NCI-H187 treated with DMSO at 0.1 percent for 48 hours (cell line): Measurements from ENCODE around the gene LCORL.
"Not testable (repeated sequence)": the region's sequence is repeated elsewhere in the genome, so short reads cannot be mapped to it uniquely, and the experiment has no call there.

Experiments used
- DNase-seq: peaks from one replicate; lab custom pipeline; 2025; lab: John Stamatoyannopoulos, UW

Gene LCORL

DNA sequence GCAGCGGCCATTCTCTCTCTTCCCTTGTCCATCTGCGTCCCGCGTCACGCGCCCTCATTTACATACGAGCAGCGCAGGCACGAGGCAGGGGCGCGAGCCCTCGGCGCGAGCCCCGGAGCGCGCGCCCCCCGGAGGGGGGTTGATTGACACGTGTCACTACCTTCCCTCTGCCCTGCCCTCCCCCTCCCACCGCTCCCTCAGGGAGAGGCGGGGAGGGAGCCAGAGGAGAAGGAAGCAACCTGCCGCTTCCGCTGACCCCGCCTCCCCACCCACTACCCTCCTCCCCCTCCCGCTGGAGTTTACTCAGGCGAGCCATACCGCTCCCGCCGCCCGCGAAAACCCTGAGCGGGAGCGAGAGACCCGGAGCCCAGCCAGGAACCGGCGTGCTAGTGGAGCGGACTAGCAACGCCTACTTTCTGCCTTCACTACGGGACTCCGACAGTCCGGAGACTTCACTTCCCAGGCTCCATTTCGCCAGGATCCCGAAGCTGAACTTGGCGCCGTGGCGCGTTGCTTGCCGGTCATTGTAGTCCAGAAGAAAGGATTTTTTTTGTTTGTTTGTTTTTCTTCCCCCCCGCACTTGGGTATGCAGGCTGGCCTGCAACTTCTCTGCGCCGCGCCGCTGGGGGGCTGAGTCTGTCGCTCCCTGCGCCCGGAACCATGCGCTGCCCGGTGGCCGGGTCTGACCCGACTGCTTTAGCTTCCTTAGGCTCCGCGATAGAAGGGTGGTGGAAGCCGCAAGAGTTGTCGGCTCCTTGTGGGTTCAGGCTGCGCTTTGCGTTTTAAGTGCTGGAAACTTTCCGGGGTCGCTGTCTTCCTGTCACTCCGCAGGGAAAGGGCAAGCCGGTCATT, at the start of gene LCORL:
Gene LCORL, minus strand, starts transcription at position 36 of the 852 bp plus-strand sequence. Its CDS starts 4 bp downstream, at position 32.
- DNase-seq: peak; percentile 95

DNA sequence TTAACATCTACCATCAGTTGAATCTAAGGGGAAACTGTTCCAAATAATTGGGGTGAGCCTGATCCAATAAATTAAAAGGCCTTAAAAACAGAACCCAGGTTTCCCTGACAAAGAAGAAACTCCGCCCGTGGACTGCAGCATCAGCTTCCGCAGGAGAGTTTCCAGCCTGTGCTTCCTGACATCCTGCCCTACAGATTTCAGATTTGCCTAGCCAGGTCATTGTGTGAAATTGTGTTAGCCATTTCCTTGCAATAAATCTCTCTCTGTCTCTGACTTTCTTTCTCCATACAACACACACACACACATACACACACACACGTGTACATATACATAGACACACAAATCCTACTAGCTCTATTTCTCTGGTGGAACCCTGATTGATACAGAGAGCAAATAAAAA, 48.3 kb upstream of the LCORL start:
- no peak for DNase-seq

DNA sequence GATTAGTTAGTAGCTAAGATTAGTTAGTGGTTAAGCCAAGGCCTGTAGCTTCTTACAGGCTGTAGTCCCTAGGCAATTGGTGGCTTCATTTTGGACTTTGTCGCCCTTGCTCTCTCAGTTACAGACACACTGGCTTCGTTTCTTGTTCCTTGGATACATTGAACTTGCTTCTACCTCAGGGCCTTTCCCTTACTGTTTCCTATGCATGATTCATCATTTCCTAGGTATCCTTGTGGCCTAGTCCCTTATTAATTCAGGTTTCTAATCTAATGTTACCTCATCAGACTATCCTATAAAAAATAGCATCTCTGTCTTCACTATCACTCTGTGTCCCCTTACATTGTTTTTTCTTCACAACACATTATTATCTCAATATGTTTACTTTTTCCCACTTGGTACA, 45.5 kb upstream of the LCORL start:
- no peak for DNase-seq

DNA sequence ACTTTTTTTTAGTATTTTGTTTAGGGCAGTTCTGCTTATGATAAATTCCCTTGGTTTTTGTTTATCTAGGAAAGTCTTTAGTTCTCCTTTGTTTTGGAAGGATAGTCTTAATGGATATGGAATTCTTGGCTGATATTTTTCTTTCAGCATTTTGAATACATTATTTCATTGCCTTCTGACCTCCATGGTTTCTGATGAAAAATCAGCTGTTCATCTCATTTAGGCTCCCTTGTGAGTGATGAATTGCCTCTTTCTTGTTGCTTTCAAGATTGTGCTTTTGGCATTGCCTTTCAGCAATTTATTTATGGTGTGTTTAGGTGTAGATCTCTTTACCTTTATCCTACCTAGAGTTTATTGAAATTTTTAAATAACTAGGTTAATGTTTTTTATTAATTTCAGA, 41.5 kb upstream of the LCORL start:
- no peak for DNase-seq

DNA sequence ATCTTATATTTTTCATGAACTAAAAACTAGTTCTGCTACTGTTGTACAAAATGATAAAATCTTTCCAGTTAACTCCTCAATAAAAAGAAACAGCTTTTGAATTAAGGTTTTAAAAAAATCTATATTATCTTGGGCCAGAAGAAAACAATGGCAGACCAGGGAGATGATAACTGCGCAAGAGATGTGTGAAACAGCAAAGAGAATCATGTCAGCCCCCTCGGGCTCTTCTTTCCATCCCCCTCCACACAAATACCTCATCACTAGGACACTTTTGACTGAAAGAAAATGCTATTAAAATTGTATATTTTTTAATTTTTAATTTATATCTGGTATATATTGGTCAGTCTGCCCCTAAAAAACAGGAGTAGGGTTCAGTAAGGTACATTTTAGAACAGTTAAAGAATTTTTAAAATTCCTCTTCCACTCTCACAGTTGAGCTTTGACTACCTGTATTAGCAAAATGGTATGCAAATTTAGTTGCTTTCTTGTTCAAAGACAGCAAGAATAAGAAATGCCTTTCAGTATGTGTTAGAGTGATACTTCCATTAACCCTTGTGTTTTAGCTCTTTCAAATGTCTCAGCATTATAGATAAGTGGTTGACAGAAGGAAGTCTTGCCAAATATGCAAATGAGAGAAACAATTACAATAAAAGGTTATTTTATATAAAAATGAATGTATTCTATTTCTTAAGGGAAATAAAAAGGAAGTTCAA, 36.4 kb upstream of the LCORL start:
- DNase-seq: no peak

DNA sequence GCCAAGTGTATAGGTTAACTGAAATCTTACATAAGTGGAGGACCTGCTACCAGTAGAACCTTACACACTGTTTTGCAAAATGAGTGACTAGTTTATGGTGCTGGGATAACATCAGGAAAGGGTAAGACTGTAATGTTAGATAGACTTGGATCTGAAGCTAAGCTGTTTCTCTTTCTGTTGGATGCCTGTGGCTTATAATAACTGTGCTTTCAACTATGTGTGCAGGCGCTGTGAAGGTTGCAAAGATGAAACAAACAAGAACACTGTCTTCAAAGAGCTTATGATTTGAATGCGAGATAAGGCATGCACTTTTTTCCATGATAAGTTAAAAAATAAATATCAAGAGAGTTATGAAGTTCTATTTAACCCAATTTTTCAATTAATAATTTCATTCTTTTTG, 34.5 kb upstream of the LCORL start:
- no peak for DNase-seq

DNA sequence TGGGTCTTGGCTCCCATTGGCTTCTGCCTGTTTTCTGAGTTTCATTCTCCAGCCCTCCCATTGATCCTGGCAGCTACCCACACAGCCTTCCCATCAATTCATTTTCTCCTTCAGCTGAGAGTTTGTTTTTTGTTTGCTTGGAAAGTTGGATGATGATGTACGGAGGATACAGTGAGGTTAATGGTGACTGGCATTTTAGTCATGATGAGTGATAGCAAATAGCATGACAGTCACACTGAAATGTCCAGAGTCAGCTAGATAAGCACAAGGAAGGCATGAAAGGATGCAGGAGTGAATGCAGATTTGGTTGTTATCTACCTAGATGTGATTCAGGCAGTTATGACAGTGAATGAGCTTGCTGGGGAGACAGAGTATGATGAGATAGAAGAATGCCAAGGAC, 30.6 kb upstream of the LCORL start:
- DNase-seq: no peak

DNA sequence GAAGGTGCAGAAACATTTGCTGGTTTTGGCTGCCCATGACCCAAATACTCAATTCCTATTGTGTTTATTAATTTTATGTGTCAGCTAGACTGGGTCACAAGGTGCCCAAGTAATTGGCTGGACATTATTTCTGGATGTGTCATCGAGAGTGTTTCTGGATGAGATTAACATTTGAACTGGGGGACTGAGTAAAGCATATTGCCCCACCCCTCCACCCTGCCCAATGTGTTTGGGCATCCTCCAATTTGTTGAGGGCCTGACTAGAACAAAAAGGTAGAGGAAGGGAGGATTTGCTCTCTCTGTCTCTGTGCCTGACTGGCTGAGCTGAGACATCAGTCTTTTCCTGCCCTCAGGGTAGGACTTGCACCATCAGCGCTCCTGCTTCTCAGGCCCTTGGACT, 29.7 kb upstream of the LCORL start:
- DNase-seq: no peak

DNA sequence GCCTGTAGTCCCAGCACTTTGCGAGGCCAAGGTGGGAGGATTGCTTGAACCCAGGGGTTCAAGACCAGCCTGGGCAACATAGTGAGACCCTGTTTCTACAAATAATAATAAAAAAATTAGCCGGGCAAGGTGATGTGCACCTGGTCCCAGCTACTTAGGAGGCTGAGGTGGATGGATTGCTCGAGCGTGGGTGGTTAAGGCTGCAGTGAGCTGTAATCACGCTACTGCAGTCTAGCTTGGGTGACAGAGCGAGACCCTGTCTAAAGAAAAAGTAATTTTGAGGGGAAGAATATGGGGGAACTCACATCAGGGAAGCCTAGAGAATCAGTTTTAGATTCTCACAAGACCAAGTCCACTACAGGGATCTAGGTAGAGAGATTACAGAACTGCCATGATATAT, 28.9 kb upstream of the LCORL start:
- no peak for DNase-seq

DNA sequence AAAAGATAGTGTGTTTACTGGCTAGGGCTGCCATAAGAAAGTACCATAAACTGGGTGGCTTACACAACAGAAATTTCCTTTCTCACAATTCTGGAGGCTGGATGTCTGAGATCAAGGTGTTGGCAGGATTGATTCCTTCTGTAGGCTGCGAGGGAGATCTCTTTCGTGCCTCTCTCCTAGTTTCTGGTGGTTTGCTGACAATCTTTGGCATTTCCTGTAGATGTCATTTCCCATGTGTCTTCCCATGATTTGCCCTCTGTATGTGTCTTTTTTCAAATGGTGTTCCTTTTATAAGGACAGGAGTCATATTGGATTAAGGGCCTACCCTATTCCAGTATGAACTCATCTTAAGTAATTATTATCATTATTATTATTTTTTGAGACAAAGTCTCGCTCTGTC, 27.9 kb upstream of the LCORL start:
- no peak for DNase-seq

DNA sequence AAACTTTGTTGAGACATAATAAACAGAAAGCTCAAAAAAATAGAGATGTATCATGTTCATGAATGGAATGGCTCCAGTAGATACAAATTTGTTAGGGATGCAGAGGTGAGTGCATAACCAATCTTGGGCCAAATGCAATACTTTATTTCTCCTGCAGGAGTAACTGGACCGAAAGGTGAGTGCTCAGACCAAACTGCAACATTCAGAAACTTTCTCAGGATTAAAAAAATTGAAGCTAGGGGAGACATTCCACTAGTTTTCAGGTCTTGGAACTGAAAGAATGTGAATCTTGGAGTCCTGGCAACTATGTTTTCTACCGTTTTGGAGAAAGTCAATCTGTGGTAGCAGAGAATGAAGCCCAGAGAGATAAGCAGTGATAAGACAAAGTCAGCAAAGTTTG, 21.2 kb upstream of the LCORL start:
- DNase-seq: no peak

DNA sequence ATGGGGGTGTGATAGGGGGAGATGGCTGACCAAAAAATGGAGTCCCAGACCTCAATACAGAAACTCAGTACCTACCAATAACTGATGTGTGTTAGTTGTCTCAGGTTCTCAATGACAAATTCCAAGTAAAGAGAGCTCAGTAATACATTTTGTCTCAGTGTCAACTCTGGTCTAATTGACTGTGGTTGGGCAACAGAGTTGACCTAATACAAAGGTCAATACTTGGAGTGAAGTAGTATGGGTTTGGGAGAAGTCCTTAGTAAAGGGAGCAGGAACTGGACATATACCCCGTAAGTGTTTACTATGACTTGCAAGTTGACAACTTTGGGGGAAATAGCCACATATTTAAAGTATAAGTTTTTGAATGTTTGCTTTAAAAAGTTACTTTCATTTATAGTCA, 20.5 kb upstream of the LCORL start:
- DNase-seq: no peak

DNA sequence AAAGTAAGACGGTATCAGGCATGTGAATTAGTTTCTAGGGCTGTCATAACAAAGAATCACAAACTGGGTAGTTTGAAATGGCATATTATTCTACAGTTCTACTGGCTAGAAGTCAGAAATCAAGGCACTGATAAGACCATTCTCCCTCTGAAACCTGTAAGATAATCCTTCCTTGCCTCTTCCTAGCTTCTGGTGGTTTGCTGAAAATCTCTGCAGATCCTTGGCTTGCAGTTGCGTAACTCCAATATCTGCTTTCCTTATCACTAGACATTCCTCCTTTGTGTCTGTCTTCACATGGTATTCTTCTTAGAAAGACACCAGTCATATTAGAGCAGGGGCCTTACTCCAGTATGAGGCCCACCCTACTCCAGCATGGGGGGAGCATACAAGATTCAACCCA, 19.6 kb upstream of the LCORL start:
- no peak for DNase-seq

DNA sequence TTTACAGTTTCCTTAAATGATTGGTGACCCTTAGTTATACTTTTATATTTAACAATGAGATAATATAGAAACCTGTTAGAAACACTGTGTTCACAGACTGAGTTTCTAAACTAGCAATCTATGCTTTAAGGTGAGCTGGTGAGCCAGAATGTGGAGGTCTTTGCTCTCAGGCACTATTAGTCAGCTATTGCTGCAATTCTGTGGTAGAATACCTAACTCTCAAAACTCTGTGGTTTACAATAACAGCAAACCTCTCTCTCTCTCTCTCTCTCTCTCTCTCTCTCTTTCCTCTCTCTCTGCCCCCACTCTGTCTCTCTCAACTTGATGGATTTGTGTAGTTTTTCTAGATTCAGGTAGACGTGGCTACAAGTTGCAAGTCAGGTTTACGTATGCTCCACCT, 17.6 kb upstream of the LCORL start:
- no peak for DNase-seq

DNA sequence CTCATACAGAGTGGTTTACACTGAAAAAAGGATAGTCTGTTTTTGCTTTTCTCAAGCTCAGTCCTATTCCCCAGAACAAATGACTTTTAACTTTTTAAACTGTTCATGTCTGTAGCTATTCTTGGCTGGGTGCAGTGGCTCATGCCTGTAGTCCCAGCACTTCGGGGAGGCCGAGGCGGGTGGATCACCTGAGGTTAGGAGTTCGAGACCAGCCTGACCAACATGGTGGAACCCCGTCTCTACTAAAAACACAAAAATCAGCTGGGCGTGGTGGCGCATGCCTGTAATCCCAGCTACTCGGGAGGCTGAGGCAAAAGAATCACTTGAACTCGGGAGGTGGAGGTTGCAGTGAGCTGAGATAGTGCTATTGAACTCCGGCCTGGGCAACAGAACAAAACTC, 14.8 kb upstream of the LCORL start:
- DNase-seq: not testable (repeated sequence)

DNA sequence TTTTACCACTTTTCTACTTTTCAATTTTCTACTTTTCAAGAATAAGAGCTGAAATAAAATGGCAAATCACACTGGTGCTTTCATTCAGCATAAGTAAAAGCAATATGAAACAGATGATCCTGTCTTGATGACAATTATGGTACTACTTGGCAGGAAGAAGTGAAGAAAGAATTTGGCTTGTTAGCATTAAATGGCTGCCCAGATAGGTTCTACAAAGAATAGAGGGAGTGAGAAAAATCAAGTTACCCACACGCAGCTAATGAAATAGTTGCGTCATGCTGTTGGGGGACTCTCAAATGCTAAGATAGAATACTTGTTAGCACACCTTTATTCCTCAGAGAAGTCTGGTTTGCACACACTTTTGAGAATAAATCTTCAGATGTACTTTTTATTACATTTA, 12.5 kb upstream of the LCORL start:
- DNase-seq: no peak

DNA sequence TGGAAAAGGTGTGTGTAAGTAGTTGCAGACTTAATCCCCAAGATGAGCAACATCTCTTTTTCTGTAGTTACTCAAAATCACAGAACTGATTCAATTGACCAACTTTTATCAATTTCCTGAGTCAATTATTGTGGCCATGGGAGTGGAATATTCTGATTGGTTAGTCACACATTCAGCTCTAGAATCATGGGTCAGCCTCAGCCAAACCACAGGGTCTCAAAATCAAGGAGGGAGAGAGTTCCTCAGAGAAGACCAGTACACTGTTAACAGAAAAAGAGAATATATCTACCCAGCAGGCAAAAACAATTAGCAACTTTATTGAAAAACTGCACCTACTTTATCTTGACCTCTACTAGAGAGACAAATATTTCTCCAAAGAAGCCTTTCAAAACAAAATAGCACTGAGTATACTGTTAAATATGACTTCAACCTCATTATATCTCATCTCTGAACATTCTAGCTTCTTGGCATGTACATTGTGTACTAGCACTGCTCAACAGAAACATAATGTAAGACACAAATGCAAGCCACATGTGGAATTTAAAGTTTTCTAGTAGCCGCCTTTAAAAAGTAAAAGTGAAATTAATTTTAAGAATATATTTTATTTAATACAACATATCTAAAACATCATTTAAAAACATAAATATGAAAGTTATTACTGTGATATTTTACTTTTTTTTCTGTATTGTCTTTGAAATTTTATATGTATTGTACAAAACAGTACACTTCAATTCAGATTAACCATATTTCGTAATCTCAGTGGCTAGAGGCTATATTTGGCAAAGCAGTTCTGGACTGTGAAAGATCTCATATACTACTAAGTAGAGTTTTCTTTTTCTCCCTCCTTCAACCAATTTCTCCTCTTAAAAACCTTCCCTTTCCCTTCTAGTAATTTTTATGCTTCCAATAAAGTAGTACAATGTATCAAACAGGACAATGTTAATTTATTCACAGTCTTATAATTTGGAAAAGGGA, 11.8 kb upstream of the LCORL start:
- DNase-seq: no peak

DNA sequence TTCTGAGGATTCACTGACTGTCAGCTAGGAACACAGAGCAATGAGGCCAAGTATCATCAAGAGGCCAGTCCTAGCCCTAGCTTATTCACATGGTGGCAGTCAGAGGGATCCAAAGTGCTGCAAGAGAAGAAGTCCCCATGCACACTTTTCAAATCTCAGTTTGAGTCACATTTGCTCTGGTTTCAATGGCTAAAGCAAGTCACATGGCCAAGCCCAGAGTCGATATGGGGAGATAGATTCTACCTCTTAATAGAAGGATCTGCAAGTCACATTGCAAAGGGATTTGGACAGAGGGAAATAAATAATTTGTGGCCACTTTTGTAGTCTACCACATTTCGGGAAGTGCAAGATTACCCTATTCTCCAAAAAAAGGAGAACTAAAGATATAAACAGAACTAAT, 3.7 kb upstream of the LCORL start:
- DNase-seq: no peak

DNA sequence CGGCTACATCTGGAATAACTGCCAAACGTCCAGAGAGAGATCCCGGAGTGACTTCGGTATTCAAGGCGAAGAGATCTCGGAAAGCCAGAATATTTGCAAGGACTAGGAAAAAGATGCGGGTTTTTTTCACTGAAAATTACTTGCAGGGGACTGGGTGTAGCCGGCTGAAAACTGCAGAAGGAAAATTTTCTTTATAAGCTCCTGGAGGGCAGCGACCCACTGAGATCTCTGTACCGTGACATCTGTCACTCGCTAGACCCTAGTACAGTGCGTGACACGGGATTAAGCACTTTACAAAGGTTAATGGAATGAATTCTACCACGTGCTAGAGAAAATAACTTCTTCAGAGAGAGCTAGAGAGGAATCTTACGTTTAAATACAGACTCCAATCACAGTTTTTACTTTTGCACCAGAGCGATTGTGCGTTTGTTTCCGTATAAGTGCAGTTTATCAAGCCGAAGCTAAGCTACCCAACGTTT, 1.1 kb upstream of the LCORL start:
- no peak for DNase-seq

DNA sequence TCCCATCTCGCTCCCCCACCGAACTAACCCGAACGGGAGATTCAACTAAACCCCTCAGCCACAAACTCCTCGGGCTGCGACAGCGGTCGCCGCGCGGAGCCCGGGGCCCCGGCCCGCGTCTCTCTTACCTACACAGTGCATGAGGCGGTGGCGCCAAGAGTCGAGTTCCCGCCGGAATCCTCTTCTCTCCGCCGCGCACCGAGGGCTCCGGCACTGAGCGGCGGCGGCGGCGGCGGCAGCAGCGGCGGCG, 160 bp downstream of the LCORL start:
- no peak for DNase-seq

DNA sequence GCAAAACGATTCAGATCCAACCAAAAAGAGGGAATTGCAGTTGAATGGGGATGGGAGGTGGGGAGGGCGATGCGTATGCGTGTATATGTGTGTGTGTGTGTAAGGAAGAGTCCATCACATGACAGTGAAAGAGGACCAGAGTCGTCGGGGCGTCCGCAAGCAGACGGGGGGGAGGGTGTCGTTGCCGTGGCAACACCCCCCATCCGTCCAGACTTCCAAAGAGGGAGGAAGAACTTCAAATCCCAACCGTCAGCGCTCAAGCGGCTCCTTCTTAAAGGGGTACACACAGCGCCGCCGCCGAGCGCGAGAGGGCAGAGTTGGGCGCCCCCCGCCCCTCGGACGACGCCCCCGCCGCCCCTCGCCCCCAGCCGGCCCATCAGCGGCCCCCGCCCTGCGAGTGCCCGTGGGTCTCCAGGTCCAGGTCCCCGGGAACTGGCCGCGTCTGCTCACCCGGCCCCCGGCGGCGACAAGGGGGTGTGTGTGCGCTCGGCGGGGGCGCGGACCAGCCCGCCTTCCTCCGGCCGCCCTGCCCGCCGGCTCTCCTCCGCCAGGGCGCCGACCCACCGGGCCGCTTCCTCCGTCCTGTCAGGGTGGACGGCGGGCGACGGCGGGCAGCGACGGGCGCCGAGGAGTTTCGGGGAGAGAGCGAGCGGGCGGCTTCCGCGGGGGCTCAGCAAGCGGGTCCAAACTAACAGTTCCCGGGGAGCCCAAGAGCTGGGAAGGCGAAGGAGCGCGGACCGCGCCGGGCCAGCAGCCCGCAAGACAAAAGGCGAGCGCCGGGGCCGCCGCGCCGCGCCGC, 685 bp downstream of the LCORL start:
- DNase-seq: peak; percentile 42
